HG03432 (cell line): ENCODE results near the gene GRAMD1B.
"Not testable (repeated sequence)": the region's sequence is repeated elsewhere in the genome, so short reads cannot be mapped to it uniquely, and the experiment has no call there.

Source experiments
- ATAC-seq: cut with Tn5 transposase; IDR thresholded peaks from one replicate; pipeline ENCODE4 v1.9.1; 2021; ENCODE audit warnings: mild to moderate bottlenecking, moderate library complexity; ENCODE audit not compliant: unreplicated experiment

The GRAMD1B gene

GRCh38 chr11:123439616-123440015 lies 9.5 kb downstream of the GRAMD1B start:
- ATAC-seq: no peak

GRCh38 chr11:123441161-123441560 lies 11.1 kb downstream of the GRAMD1B start:
- no peak for ATAC-seq

GRCh38 chr11:123443851-123444623 lies 14.0 kb downstream of the GRAMD1B start:
- ATAC-seq: no peak

GRCh38 chr11:123448823-123449222 lies 18.8 kb downstream of the GRAMD1B start:
- no peak for ATAC-seq

- no peak for ATAC-seq
These were observed 19.4 kb downstream of the GRAMD1B start for GRCh38 chr11:123449436-123449835.

GRCh38 chr11:123450623-123451022 lies 20.6 kb downstream of the GRAMD1B start:
- no peak for ATAC-seq

- no peak for ATAC-seq
These were observed 21.2 kb downstream of the GRAMD1B start for GRCh38 chr11:123451183-123451781.

- ATAC-seq: peak; percentile 29
These were observed 22.7 kb downstream of the GRAMD1B start for GRCh38 chr11:123452794-123453193.

GRCh38 chr11:123454060-123454651 lies 24.1 kb downstream of the GRAMD1B start:
- no peak for ATAC-seq

- ATAC-seq: no peak
These were observed 24.7 kb downstream of the GRAMD1B start for GRCh38 chr11:123454796-123455195.

GRCh38 chr11:123456448-123456847 lies 26.4 kb downstream of the GRAMD1B start:
- ATAC-seq: not testable (repeated sequence)

GRCh38 chr11:123457187-123457770 lies 27.2 kb downstream of the GRAMD1B start:
- no peak for ATAC-seq

GRCh38 chr11:123458501-123458900 lies 28.4 kb downstream of the GRAMD1B start:
- ATAC-seq: no peak

GRCh38 chr11:123460012-123460700 lies 30.1 kb downstream of the GRAMD1B start:
- no peak for ATAC-seq

- no peak for ATAC-seq
These were observed 31.1 kb downstream of the GRAMD1B start for GRCh38 chr11:123461164-123461563.

- not testable (repeated sequence) for ATAC-seq
These were observed 35.6 kb downstream of the GRAMD1B start for GRCh38 chr11:123465667-123466066.

- not testable (repeated sequence) for ATAC-seq
These were observed 36.1 kb downstream of the GRAMD1B start for GRCh38 chr11:123466172-123466571.

- no peak for ATAC-seq
These were observed 39.0 kb downstream of the GRAMD1B start for GRCh38 chr11:123469089-123469488.

GRCh38 chr11:123469586-123469985 lies 39.5 kb downstream of the GRAMD1B start:
- no peak for ATAC-seq

- ATAC-seq: no peak
These were observed 40.8 kb downstream of the GRAMD1B start for GRCh38 chr11:123470842-123471241.
